HG03571 (cell line): ENCODE measurements around the gene VWA5A.
A peak's percentile ranks its signal among the peaks of the same experiment; 100 is the strongest.
"Not testable (repeated sequence)": the region's sequence is repeated elsewhere in the genome, so short reads cannot be mapped to it uniquely, and the experiment has no call there.

Experiments
- ATAC-seq: cut with Tn5 transposase; IDR thresholded peaks from one replicate; pipeline ENCODE4 v1.9.1; 2021; ENCODE audit not compliant: unreplicated experiment

VWA5A gene

GRCh38 chr11:124167826-124168231 is 52.6 kb downstream of the VWA5A start:
- no peak for ATAC-seq

- ATAC-seq, result no peak
Observed at GRCh38 chr11:124168796-124169195, 53.5 kb downstream of the VWA5A start.

GRCh38 chr11:124170315-124170714 is 55.1 kb downstream of the VWA5A start:
- not testable (repeated sequence) for ATAC-seq

GRCh38 chr11:124170801-124171586 is 55.7 kb downstream of the VWA5A start:
- no peak for ATAC-seq

- no peak for ATAC-seq
Observed at GRCh38 chr11:124172101-124172500, 56.9 kb downstream of the VWA5A start.

- ATAC-seq, result no peak
Observed at GRCh38 chr11:124172599-124172998, 57.3 kb downstream of the VWA5A start.

- ATAC-seq, result no peak
Observed at GRCh38 chr11:124174001-124174583, 58.8 kb downstream of the VWA5A start.

GRCh38 chr11:124176925-124177715 is 61.9 kb downstream of the VWA5A start:
- ATAC-seq, result no peak

GRCh38 chr11:124179310-124179709 is 64.1 kb downstream of the VWA5A start:
- ATAC-seq, result no peak

GRCh38 chr11:124183068-124183467 is 67.8 kb downstream of the VWA5A start, which contains the start of gene OR10D3:
TSS of gene OR10D3 (plus strand) at chr11:124183345. CDS start at chr11:124185270, 1,925 bp downstream.
- no peak for ATAC-seq

GRCh38 chr11:124190298-124191139 is 75.3 kb downstream of the VWA5A start:
- ATAC-seq, result no peak

GRCh38 chr11:124193221-124194010 is 78.2 kb downstream of the VWA5A start:
- peak; percentile 85 for ATAC-seq

GRCh38 chr11:124194293-124195188 is 79.3 kb downstream of the VWA5A start:
- ATAC-seq, result no peak

GRCh38 chr11:124195189-124195734 is 80.0 kb downstream of the VWA5A start:
- peak; percentile 65 for ATAC-seq
